MG63 (cell line): ENCODE measurements around the gene TMEM51. TPM values are rescaled to one million over a fixed set of nuclear protein-coding genes. Genes with fewer than 3 reads are reported as not detected.

ENCODE experiments used
- DNase-seq: peaks from one replicate; pipeline ENCODE4 v3.0.0-alpha.2; 2020
- H3K27me3 ChIP-seq: fragments of 250-450 bp; sonication (Bioruptor Pico); 2 replicates; pipeline ENCODE4 v1.5.1; 2020; ENCODE audit warnings: mild to moderate bottlenecking, moderate library complexity
- H3K36me3 ChIP-seq: fragments of 250-450 bp; sonication (Bioruptor Pico); 2 replicates; pipeline ENCODE4 v1.5.1; 2020; ENCODE audit warnings: mild to moderate bottlenecking, moderate library complexity
- H3K4me3 ChIP-seq: fragments of 250-450 bp; sonication (Bioruptor Pico); 2 replicates; pipeline ENCODE4 v1.5.1; 2020; ENCODE audit warnings: mild to moderate bottlenecking, moderate library complexity
- H3K9me3 ChIP-seq: fragments of 250-450 bp; sonication (Bioruptor Pico); 2 replicates; pipeline ENCODE4 v1.5.1; 2020; ENCODE audit warnings: mild to moderate bottlenecking, moderate library complexity
- total RNA-seq: library from RNA; depleted of rRNA; stranded (reverse); fragments of >200 nt; shearing (Covaris generic); gene quantifications from 2 replicates; pipeline ENCODE4 v1.2.3, GENCODE V29; 2014; ENCODE audit warnings: low replicate concordance

The TMEM51 gene
- total RNA-seq, 1 experiment from 2014 or later: 2.8 TPM

DNA sequence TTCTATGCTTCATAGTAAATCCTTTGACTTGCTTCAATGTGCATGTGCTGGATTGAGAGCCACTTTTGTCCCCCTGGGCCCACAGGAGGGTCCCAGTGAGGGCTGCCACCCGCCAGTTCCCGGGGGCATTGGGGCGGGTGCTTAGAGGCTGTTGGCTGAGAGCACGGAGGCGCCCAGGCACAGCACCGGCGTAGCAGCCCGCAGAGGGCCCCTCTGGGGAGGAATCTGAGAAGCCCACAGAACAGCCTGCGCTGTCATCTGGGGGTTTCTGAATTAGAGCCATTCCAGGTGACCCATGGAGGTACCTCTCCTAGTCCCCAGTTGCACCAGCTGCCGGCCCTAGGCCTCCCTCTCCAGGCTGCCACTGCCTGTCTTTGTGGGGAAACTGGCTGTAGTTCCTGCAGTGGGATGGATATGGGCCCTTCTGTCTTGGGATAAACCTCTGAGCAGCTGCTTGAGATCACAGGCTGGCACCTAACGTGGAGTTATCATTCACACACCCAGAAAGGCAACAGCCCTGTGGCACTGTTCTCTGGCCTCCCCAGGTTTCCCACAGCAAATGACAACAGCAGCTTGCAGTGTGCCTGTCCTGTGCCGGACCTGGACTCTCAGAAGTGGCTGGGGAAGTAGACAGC is 39.5 kb downstream of the TMEM51 start:
- no peak for DNase-seq
- H3K36me3 ChIP-seq: no peaks in the 10 kb centered on the region
- H3K4me3 ChIP-seq: no peak overlapping the region
- H3K27me3 ChIP-seq: no peaks in the 10 kb centered on the region
- no peaks in the 10 kb centered on the region for H3K9me3 ChIP-seq

DNA sequence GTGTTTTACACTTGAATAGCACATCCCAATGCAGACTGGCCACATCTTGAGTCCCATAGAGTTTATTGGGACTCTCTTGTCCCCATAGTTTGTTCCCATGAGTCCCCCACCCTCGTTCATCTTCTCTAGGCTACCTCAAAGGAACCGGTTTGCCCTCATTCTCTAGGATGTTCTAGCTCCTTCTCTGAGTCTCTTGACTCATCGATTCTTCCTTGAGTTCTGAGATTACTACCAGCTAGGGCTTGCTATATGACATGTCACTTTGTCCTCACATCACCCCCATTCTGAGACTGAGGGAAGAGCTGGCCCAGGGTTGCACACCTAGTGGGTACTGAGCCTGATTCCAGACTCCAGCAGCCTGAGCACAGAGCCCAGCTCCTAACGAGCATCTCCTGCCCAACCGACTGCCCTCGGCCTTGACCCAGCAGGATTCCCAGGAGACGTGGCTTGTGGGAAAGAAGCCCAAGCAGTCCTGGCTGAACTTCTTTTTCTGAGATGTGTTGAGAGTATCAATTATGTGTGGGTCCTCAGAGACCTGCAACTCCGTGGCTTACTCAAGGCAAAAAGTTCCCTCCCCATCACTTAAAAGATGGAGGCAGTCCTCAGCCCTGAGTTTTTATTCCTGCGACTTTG is 42.0 kb downstream of the TMEM51 start:
- no peak for DNase-seq
- Histone ChIP-seq H3K9me3 (no peaks in the 10 kb centered on the region), H3K4me3 (no peak overlapping the region), H3K36me3 (no peaks in the 10 kb centered on the region), H3K27me3 (no peaks in the 10 kb centered on the region)

DNA sequence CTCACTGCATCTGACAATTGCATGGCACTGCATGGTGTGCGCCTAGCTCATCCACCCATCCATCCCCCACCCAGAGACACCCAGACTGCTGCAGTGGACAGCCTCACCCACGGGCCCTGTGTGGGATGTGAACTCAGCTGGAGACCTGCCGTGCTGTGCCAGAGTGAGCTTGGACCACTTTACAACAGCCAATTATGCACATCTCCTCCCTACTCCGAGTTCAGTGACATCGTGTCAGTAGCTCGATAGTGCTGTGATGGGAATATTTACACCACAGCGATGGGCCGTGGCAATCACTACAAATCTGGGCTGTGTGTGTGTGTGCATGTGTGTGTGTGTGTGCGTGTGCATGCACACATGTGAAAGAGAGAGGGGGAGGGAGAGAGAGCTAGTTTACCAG is 42.5 kb downstream of the TMEM51 start:
- no peak for DNase-seq
- Histone ChIP-seq H3K9me3 (no peaks in the 10 kb centered on the region), H3K27me3 (no peaks in the 10 kb centered on the region), H3K36me3 (no peaks in the 10 kb centered on the region), H3K4me3 (no peak overlapping the region)

DNA sequence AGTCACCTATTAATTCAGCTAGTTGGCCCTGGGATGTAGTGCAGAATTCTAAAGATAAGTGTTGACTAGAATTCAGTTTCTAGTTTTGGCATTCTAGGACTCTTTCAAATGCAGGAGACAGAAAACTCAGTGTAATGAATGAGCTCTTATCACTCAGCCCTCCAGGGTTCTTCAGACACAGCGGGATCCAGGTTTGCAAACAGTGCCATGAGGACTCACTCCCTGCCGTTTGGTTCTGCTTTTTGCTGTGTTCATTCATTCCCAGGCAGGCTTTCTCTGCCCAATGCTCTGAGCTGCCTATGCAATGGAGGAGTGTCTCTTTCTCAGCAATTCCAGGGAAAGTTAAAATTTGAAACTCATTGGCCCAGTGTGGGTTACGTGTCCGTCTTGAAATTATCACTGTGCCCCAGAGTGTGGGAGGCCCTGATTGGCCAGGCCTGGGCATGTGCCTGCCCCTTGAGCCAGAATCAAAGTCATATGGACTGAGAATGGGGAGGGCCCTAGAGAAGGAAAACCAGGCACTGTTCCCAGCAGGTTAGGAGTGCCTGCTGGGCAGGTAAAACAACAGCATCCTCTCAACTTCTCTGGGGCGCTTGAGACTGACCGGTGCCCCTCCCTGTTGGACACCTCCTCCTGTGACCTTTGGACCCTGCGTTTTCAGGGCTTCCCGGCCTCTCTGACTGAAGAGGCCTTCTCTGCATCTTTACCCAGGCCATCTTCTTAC is 43.4 kb downstream of the TMEM51 start:
- DNase-seq: no peak
- Histone ChIP-seq H3K4me3 (no peak overlapping the region), H3K9me3 (no peaks in the 10 kb centered on the region), H3K27me3 (no peaks in the 10 kb centered on the region), H3K36me3 (no peaks in the 10 kb centered on the region)

DNA sequence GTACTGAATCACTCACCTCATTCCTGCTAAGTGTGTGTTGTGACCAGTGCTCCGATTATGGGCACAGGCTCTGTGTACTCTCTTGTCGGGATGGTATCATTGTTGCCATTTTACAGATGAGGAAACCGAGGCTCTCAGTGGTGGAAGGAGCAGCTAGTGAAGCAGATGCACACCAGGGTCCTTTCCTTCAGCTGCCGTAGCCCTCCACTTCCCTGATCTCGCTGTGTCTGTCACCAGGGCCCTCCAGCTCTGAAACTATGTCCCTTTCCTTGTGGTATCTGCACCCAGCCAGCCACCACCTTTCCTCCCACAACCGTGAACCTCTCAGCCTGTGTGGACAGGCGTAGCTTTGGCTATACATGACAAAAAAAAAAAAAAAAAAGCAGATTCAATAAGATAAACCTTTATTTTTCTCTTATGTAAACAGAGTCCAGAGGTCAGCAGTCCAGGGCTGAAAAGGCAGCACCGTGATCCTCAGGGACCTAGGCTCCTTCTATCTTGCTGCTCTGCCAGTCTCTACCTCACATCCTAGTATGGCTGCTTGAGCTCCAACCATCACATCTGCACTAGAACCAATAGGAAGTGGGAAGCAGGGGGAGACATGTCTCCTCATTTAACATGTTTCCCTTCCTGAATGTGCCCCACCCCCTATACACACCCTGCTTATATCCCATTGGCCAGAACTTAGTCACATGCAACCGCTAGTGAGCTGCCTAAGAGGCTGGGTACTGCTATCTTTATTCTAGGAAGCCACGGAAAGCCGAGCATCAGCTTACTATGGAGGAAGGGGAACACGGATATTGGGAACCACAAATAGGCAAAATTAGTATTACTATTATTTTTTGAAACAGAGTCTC is 44.3 kb downstream of the TMEM51 start:
- DNase-seq: no peak
- Histone ChIP-seq H3K4me3 (no peak overlapping the region), H3K9me3 (no peaks in the 10 kb centered on the region), H3K27me3 (no peaks in the 10 kb centered on the region), H3K36me3 (no peaks in the 10 kb centered on the region)

DNA sequence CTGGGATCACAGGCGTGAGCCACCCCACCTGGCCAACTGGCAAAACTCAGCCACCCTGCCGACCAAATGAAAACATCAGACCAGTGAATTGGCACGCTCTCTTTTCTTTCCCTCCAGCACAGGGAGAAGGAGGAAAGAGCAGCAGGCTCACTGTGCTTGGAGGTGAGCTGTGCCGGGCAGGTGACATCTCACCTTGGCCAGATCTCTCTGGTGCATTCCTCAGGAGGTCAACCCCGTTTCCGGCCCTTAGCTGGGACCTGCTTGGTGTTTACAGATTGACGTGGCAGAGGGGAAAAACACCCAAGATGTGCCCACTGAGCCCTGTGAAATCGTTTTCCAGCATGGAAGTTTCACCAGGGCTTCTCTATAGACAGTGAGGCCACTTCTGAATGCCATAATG is 45.1 kb downstream of the TMEM51 start:
- H3K4me3 ChIP-seq: no peak overlapping the region
- no peak for DNase-seq
- H3K36me3 ChIP-seq: no peaks in the 10 kb centered on the region
- no peaks in the 10 kb centered on the region for H3K9me3 ChIP-seq
- no peaks in the 10 kb centered on the region for H3K27me3 ChIP-seq

DNA sequence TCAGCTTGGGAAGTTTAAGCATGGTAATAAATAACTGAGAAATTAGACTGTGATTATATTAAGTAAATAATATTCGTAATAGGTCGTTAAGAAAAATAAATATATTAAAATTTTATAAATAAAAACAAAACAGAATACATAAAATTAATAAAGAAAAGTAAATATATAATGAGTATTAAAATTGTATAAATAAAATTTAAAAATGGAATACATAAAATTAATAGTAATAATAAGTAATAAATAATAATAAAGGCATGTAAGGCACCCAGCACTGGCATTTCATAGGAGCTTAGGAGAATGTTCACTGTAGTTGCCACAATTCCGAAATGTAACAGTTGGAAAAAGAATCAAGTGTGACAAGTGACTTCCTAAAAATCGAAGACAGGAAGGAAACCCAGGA is 47.7 kb downstream of the TMEM51 start:
- no peaks in the 10 kb centered on the region for H3K36me3 ChIP-seq
- H3K4me3 ChIP-seq: no peak overlapping the region
- H3K27me3 ChIP-seq: no peaks in the 10 kb centered on the region
- H3K9me3 ChIP-seq: no peaks in the 10 kb centered on the region
- no peak for DNase-seq

DNA sequence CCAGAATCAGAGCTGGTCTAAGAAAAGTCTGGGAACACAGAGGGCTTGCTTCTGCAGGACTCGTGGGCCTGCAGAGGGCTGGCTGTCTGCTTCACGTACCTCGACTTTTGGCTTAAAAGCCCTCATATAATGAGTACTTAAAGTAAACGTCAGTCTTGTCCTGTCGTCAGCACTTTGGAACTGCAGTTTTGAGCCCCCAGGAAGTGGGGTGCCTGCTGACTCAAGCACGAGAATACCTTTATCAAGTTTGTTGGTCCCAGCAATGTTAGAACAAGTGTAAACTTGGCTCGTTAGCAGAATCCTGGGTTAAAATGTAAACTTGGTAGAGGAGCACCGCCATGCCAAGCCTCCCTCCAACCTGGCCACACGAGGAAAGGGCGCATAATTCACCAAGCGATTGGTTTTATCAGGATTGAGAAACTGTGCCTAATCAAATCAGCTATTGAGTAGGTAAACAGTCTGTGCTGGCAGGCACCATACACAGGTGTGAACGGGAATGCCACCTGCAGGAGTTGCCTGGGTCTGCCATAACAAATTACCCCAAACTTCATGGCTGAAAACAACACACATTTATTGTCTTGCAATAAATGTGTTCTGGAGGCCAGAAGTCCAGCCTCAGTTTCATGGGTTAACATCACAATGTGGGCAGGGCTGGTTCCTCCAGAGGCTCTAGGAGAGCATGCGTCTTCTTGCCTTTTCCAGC is 48.5 kb downstream of the TMEM51 start:
- Histone ChIP-seq H3K9me3 (no peaks in the 10 kb centered on the region), H3K4me3 (no peak overlapping the region), H3K36me3 (no peaks in the 10 kb centered on the region), H3K27me3 (no peaks in the 10 kb centered on the region)
- no peak for DNase-seq

DNA sequence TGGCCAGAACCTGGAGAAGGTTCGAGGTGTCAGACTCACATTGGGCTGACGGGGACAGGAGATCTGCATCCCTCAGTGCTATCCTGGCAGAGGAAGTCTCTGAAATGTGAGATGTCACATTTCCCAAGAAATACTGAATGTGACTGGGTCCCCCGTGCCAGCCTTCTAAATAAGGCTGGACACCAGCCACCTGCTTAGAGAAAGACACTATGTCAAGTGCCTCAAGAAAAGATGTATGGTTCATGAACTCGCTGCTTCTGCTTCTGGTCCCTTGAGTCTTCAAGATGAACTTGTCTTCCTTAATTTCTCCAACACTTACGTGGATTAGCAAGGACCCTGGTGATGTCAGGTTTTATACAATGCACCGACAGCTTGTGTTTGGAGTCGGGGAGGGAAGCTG is 51.4 kb downstream of the TMEM51 start:
- Histone ChIP-seq H3K4me3 (no peak overlapping the region), H3K27me3 (no peaks in the 10 kb centered on the region), H3K9me3 (no peaks in the 10 kb centered on the region), H3K36me3 (no peaks in the 10 kb centered on the region)
- no peak for DNase-seq

DNA sequence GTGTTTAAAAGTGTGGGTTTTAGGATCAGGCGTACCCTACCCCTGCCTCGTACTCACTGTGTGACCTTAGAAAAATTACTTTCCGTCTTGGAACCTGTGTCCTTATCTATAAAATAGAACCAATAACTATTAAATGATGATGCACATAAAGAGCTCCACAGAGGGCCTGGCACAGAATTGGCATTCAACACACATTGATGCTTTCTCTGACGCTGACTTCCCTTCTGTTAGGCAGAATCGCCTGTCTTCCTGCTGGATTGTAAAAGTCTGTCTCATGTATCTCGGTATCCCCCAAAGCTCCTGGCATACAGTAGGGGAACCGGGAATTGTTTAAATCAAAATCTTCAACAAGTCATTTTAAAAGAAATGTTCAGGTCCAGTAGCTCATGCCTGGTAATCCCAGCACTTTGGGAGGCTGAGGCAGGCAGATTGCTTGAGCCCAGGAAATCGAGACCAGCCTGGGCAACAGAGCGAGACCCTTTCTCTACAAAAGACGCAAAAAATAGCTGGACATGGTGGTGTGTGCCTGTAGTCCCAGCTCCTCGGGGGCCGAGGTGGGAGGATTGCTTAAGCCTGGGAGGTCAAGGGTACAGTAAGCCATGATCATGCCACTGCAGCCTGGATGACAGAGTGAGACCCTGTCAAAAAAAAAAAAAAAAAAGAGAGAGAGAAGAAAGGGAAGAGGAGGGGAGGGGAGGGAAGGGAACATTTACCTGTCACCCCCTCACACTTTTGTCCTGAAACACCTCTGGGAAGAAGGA is 52.2 kb downstream of the TMEM51 start:
- no peaks in the 10 kb centered on the region for H3K27me3 ChIP-seq
- H3K4me3 ChIP-seq: no peak overlapping the region
- H3K9me3 ChIP-seq: no peaks in the 10 kb centered on the region
- no peaks in the 10 kb centered on the region for H3K36me3 ChIP-seq
- no peak for DNase-seq

DNA sequence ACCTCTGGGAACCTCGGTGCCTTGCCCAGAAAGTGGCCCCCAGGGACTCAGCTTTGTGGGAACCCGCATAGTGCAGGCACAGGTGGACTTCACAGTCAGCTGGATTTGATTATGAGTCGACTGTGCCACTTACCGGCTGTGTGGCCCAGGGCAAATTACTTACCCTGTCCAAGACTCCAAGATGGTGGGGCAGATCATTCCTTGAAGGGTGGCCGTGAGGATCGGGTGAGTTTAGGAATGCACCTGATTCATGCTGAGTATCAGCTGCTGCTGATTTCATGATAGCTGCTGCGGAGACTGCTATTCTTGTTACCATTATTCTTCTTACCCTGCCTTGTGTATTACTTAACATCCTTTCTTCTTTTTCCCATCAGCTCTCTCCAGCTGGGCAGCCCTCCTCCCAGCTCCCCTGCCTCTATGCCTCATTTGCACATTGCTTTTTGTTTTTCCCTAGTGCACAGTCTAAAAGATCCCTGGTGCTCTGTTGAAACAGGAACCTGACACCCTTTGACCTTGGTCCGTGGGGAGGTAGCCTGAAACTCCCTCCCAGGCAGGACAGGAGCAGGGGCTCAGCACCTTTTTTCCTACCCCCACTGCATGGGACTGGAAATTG is 53.0 kb downstream of the TMEM51 start:
- Histone ChIP-seq H3K27me3 (no peaks in the 10 kb centered on the region), H3K9me3 (no peaks in the 10 kb centered on the region), H3K4me3 (no peak overlapping the region), H3K36me3 (no peaks in the 10 kb centered on the region)
- DNase-seq: no peak

DNA sequence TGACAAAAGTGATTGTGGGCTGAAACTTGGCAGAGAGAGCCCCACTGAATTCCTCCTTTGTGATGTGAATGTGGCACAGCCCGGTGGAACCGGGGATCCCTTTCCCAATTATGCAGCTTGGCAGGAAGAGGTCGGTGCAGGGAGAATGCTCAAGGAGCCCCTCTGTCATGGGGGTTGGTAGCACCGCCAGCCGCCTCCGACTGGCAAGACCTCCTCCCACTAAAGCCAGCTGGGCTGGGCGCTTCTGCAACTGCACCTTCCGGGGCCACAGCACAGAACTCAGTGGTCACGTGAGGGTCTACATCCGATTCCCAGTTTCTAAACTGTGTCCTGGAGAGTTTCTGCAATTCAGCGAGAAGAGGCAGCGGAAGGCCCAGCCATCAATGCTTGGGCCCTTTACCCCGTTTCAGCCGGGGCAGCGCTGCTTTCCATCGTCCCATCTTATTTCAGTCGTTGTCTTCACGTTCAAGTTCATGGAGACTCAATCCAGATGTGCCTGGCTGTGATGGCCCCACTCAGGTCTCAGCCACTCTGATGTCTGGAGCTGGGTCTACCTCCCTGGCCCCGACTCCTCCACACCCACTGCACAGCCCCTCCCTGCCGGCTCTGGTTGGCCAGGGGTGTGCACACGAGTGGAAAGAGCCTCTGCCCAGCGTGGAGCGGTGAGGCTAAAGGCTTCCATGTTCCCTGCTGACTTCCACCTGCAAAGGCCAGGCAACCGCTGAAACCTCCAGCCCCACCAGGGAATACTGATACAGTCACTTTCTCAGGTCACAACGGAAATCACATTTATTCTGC is 53.7 kb downstream of the TMEM51 start:
- Histone ChIP-seq H3K4me3 (no peak overlapping the region), H3K36me3 (no peaks in the 10 kb centered on the region), H3K27me3 (no peaks in the 10 kb centered on the region), H3K9me3 (no peaks in the 10 kb centered on the region)
- DNase-seq: no peak

DNA sequence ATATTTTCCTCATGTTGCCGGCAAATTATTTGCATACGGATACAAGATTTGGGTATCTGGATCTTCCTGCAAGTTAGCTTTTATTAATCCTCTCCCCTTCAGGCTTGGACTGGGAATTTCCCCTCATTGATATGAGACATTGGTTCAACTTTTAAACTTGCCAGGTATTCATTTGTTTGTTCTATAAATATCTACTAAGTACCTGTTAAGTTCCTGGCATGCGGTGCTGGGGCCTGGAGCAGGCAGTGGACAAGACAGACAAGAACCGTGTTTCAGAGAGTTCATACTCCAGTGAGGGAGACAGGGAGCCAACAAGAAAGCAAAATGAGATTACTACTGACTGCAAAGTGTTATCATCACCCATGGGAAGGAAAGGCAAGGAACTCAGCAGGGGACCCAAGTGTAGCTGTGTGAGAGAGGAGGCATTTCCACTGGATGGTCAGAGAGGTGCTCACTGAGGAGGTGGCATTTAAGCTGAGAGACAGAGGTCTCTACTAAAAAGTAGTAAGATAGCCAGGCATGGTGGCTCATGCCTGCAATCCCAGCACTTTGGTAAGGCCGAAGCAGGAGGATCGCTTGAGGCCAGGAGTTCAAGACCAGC is 54.4 kb downstream of the TMEM51 start:
- Histone ChIP-seq H3K36me3 (no peaks in the 10 kb centered on the region), H3K4me3 (no peak overlapping the region), H3K9me3 (no peaks in the 10 kb centered on the region), H3K27me3 (no peaks in the 10 kb centered on the region)
- no peak for DNase-seq

DNA sequence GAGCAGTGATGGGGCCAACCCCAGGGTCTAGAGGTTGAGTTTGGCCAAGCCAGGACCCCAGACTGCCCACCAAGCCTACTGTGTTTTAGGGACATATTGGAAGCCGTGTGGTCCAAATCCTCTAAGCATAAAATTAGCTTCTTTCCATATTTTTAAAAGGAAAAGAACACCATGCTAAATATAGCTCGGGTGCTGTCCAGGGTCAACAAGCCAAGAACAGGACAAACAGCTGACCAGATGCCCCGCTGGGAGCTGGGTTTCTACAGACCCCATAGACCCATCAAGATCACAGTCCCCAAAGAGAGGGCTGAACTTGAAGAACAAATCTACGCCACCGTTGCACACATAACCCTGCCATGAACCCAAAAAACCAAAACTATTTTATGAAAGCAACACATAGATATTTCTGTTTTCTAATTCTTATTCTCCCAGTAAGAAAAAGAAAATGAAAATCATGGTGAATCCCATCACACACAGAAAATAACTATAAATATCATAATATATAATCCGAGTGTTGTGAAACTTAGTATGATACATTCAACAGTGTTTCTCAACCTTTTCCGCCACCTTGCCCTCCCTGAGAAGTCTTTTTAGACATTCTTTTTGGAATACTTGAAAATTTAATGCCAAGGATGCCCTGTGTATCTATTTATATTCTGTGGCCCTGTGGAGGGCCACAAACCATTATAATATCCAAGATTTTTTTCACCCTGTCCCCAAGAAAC is 57.3 kb downstream of the TMEM51 start:
- H3K27me3 ChIP-seq: no peaks in the 10 kb centered on the region
- H3K36me3 ChIP-seq: no peaks in the 10 kb centered on the region
- no peaks in the 10 kb centered on the region for H3K9me3 ChIP-seq
- no peak for DNase-seq
- no peak overlapping the region for H3K4me3 ChIP-seq
